WTC11 (cell line): Measurements from ENCODE around the gene ATP6V0E1. TPM values are rescaled to one million over a fixed set of nuclear protein-coding genes. Genes with fewer than 3 reads are reported as not detected.

Experiments used
- ATAC-seq: fragments of 200-7000 bp; cut with Tn5 transposase; 2 replicates; pipeline ENCODE4 v1.10.0; 2021; ENCODE audit warnings: mild to moderate bottlenecking, moderate library complexity
- CTCF ChIA-PET: fragments of 300-600 bp; sonication (Branson Sonifier 250); formaldehyde crosslinking; loops from one replicate; lab custom pipeline; 2021; ENCODE audit warnings: antibody characterized with exemption; lab: Charles Lee
- POLR2A ChIA-PET: fragments of 350-600 bp; sonication (Branson Sonifier 250); formaldehyde crosslinking; loops from one replicate; lab custom pipeline; 2021; ENCODE audit warnings: antibody characterized with exemption; lab: Charles Lee
- DNase-seq: peaks from one replicate; pipeline ENCODE4 v3.0.0; 2021; ENCODE audit warnings: low spot score
- H3K27ac Mint-ChIP-seq: 2 replicates; pipeline ENCODE4 v1.8.0; 2021; ENCODE audit warnings: mixed read lengths
- H3K27me3 Mint-ChIP-seq: 2 replicates; pipeline ENCODE4 v1.8.0; 2021; ENCODE audit warnings: low read depth, mild to moderate bottlenecking, moderate library complexity, mixed read lengths
- H3K36me3 Mint-ChIP-seq: 2 replicates; pipeline ENCODE4 v1.8.0; 2021; ENCODE audit warnings: mixed read lengths
- H3K4me1 Mint-ChIP-seq: 2 replicates; pipeline ENCODE4 v1.8.0; 2022; ENCODE audit warnings: mixed read lengths
- H3K4me3 Mint-ChIP-seq: 2 replicates; pipeline ENCODE4 v1.8.0; 2021; ENCODE audit warnings: mild to moderate bottlenecking, moderate library complexity, mixed read lengths
- H3K9me3 Mint-ChIP-seq: 2 replicates; pipeline ENCODE4 v1.8.0; 2021; ENCODE audit warnings: mixed read lengths
- ATF1 ChIP-seq: sonication (generic); formaldehyde crosslinking; IDR thresholded peaks from 2 replicates; pipeline ENCODE4 v1.8.1; 2023; ENCODE audit warnings: mild to moderate bottlenecking, moderate library complexity, missing genetic modification reagents
- ATF3 ChIP-seq: sonication (generic); formaldehyde crosslinking; conservative IDR thresholded peaks from 2 replicates; pipeline ENCODE4 v1.8.1; 2022; ENCODE audit warnings: mild to moderate bottlenecking, missing genetic modification reagents
- ATF6 ChIP-seq: sonication (generic); formaldehyde crosslinking; IDR thresholded peaks from 2 replicates; pipeline ENCODE4 v1.8.1; 2023; ENCODE audit warnings: mild to moderate bottlenecking, missing genetic modification reagents
- E2F4 ChIP-seq: sonication (generic); formaldehyde crosslinking; IDR thresholded peaks from 2 replicates; pipeline ENCODE4 v1.8.1; 2022; ENCODE audit warnings: low read depth, mild to moderate bottlenecking, moderate library complexity, missing genetic modification reagents, borderline replicate concordance
- ETV6 ChIP-seq: sonication (generic); formaldehyde crosslinking; IDR thresholded peaks from 2 replicates; pipeline ENCODE4 v1.8.1; 2022; ENCODE audit warnings: mild to moderate bottlenecking, missing genetic modification reagents
- GABPB1 ChIP-seq: sonication (generic); formaldehyde crosslinking; IDR thresholded peaks from 2 replicates; pipeline ENCODE4 v1.8.1; 2023; ENCODE audit warnings: mild to moderate bottlenecking, missing genetic modification reagents
- IRF2 ChIP-seq: sonication (generic); formaldehyde crosslinking; IDR thresholded peaks from 2 replicates; pipeline ENCODE4 v1.8.0; 2022; ENCODE audit warnings: low read depth, missing genetic modification reagents, borderline replicate concordance
- JAZF1 ChIP-seq: fragments of 250-450 bp; sonication (Bioruptor Pico); IDR thresholded peaks from 2 replicates; pipeline ENCODE4 v1.9.0; 2021; ENCODE audit warnings: moderate library complexity, mild to moderate bottlenecking, inconsistent platforms
- MAX ChIP-seq: sonication (generic); formaldehyde crosslinking; IDR thresholded peaks from 2 replicates; pipeline ENCODE4 v1.8.0; 2022; ENCODE audit warnings: mild to moderate bottlenecking, missing genetic modification reagents
- MLX ChIP-seq: sonication (generic); formaldehyde crosslinking; IDR thresholded peaks from 2 replicates; pipeline ENCODE4 v1.8.1; 2023; ENCODE audit warnings: mild to moderate bottlenecking, missing genetic modification reagents, moderate library complexity
- MXD4 ChIP-seq: fragments of 250-450 bp; sonication (Bioruptor Pico); IDR thresholded peaks from 2 replicates; pipeline ENCODE4 v1.8.0; 2021; ENCODE audit warnings: mild to moderate bottlenecking, moderate library complexity, borderline replicate concordance
- PRRX2 ChIP-seq: fragments of 250-450 bp; sonication (Bioruptor Pico); IDR thresholded peaks from 2 replicates; pipeline ENCODE4 v1.8.0; 2021; ENCODE audit warnings: mild to moderate bottlenecking
- SMAD3 ChIP-seq: sonication (generic); formaldehyde crosslinking; IDR thresholded peaks from 2 replicates; pipeline ENCODE4 v1.8.0; 2022; ENCODE audit warnings: missing genetic modification reagents, mild to moderate bottlenecking, borderline replicate concordance
- SOX15 ChIP-seq: fragments of 250-450 bp; sonication (Bioruptor Pico); IDR thresholded peaks from 2 replicates; pipeline ENCODE4 v1.9.0; 2021; ENCODE audit warnings: mild to moderate bottlenecking
- ZNF138 ChIP-seq: sonication (generic); formaldehyde crosslinking; conservative IDR thresholded peaks from 2 replicates; pipeline ENCODE4 v1.8.1; 2022; ENCODE audit warnings: mild to moderate bottlenecking, moderate library complexity, missing genetic modification reagents
- ZNF317 ChIP-seq: sonication (generic); formaldehyde crosslinking; IDR thresholded peaks from 2 replicates; pipeline ENCODE4 v1.8.1; 2023; ENCODE audit warnings: low read depth, mild to moderate bottlenecking, moderate library complexity, missing genetic modification reagents, borderline replicate concordance
- ZNF423 ChIP-seq: fragments of 250-450 bp; sonication (Bioruptor Pico); IDR thresholded peaks from 2 replicates; pipeline ENCODE4 v2.1.2; 2022; ENCODE audit warnings: mild to moderate bottlenecking, moderate library complexity
- total RNA-seq: library from RNA; stranded (reverse); gene quantifications from 3 replicates; pipeline ENCODE4 v1.2.3, GENCODE V29; 2021
- TF ChIP-seq, protein P1 (sequence below): sonication (generic); formaldehyde crosslinking; IDR thresholded peaks from 2 replicates; pipeline ENCODE4 v1.8.1; 2022; ENCODE audit warnings: missing genetic modification reagents, borderline replicate concordance

The ATP6V0E1 gene
- total RNA-seq, 1 experiment from 2014 or later: 80.9 TPM

DNA sequence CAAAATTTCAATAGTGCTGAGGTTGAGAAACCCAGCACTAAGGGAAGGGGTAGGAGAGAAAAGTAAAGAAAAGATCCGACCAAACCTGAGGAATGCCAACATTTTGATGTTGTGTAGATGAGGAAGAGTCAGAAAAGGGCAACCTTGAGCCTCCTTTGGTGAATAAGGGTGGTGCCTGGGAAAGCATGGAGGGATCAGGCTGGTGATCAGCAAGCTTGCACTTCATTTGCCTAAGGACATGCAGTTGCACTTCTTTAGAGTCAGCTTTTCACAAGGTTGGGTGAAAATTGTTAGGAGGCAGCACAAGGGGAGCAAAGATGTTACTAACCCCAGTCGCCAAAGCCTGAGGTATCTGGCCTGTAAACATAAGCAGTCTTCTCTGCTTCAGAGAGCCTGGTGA, 20.4 kb downstream of the ATP6V0E1 start:
- Mint-ChIP-seq H3K27me3 (no peaks in the 10 kb centered on the region), H3K36me3 (no peaks in the 10 kb centered on the region), H3K4me3 (no peak overlapping the region), H3K27ac (peak overlapping the region; percentile 13; the same call in 1 of the 2 replicates), H3K4me1 (peaks cover 11% of the 10 kb centered on the region), H3K9me3 (no peaks in the 10 kb centered on the region)
- CTCF ChIA-PET: interaction anchor here (0.6 to 1.3 kb wide), 3 partner anchors 8 to 65 kb away, joined by 3 read pairs; no protein-coding TSS in a partner anchor
- ATAC-seq (no peak), DNase-seq (no peak)
- POLR2A ChIA-PET: no interaction called here
- TF ChIP-seq ATF6 (CRISPR knock-in tag) (no peak), MLX (CRISPR knock-in tag) (no peak), GABPB1 (CRISPR knock-in tag) (no peak), MAX (CRISPR knock-in tag) (no peak), SMAD3 (no peak), E2F4 (CRISPR knock-in tag) (no peak), ZNF317 (CRISPR knock-in tag) (no peak), MXD4 (CRISPR knock-in tag) (no peak), ETV6 (CRISPR knock-in tag) (no peak), ATF3 (CRISPR knock-in tag) (no peak), ZNF423 (CRISPR knock-in tag) (no peak)
- TF ChIP-seq, protein P1, sequence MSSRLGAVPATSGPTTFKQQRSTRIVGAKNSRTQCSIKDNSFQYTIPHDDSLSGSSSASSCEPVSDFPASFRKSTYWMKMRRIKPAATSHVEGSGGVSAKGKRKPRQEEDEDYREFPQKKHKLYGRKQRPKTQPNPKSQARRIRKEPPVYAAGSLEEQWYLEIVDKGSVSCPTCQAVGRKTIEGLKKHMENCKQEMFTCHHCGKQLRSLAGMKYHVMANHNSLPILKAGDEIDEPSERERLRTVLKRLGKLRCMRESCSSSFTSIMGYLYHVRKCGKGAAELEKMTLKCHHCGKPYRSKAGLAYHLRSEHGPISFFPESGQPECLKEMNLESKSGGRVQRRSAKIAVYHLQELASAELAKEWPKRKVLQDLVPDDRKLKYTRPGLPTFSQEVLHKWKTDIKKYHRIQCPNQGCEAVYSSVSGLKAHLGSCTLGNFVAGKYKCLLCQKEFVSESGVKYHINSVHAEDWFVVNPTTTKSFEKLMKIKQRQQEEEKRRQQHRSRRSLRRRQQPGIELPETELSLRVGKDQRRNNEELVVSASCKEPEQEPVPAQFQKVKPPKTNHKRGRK (CRISPR knock-in tag): no peak

GRCh38 chr5:173004447-173004846, 20.9 kb downstream of the ATP6V0E1 start:
- POLR2A ChIA-PET: no interaction called here
- DNase-seq (no peak), ATAC-seq (no peak)
- H3K36me3 Mint-ChIP-seq: no peaks in the 10 kb centered on the region
- no peak for TF ChIP-seq SOX15
- no peak for TF ChIP-seq JAZF1 (CRISPR knock-in tag)
- no peak for TF ChIP-seq PRRX2 (CRISPR knock-in tag)
- TF ChIP-seq ZNF138 (CRISPR knock-in tag): no peak
- no peak for TF ChIP-seq IRF2 (CRISPR knock-in tag)
- no peak for TF ChIP-seq ZNF317 (CRISPR knock-in tag)
- TF ChIP-seq ATF1: no peak
- TF ChIP-seq, protein P1 (CRISPR knock-in tag): no peak
- peaks cover 11% of the 10 kb centered on the region for H3K4me1 Mint-ChIP-seq
- no peak overlapping the region for H3K4me3 Mint-ChIP-seq
- no peaks in the 10 kb centered on the region for H3K9me3 Mint-ChIP-seq
- CTCF ChIA-PET: interaction anchor here (1.3 kb wide), 2 partner anchors 20 to 65 kb away, joined by 3 read pairs; no protein-coding TSS in a partner anchor
- H3K27ac Mint-ChIP-seq: peak overlapping the region; percentile 4; the same call in 1 of the 2 replicates
- H3K27me3 Mint-ChIP-seq: no peaks in the 10 kb centered on the region
